Measurements from ENCODE around the gene PROCR.

- TF ChIP-seq POLR2A (IDR thresholded peaks at IDR 0.05): no peak
- TF ChIP-seq CTCF (IDR thresholded peaks at IDR 0.05): no peak
Measured at GRCh38 chr20:35146299-35146919, 25.5 kb upstream of the PROCR start.
